Loucy (cell line): ENCODE results near the gene UNC5C.
A peak's percentile ranks its signal among the peaks of the same experiment; 100 is the strongest.

ENCODE experiments used
- H2AFZ ChIP-seq: fragments of 200-600 bp; sonication (generic); 2 replicates; pipeline ENCODE4 v1.6.0; 2016; ENCODE audit warnings: antibody characterized with exemption, mild to moderate bottlenecking, low read length, moderate library complexity
- H3F3A ChIP-seq: fragments of 200-600 bp; 2 replicates; pipeline ENCODE4 v1.6.0; 2016; ENCODE audit warnings: antibody characterized with exemption, low read depth, mild to moderate bottlenecking
- H3K27me3 ChIP-seq: fragments of 200-600 bp; sonication (generic); 2 replicates; pipeline ENCODE4 v1.6.1; 2014; ENCODE audit warnings: low read length, mild to moderate bottlenecking; ENCODE audit not compliant: insufficient read depth, poor library complexity, severe bottlenecking
- H3K36me3 ChIP-seq: fragments of 200-600 bp; sonication (generic); 2 replicates; pipeline ENCODE4 v1.6.1; 2016; ENCODE audit warnings: low read length; ENCODE audit not compliant: insufficient read depth
- H3K4me1 ChIP-seq: fragments of 200-600 bp; sonication (generic); 2 replicates; pipeline ENCODE4 v1.5.1; 2014; ENCODE audit warnings: low read length, mild to moderate bottlenecking; ENCODE audit not compliant: insufficient read depth, poor library complexity, severe bottlenecking
- H3K4me2 ChIP-seq: fragments of 200-600 bp; sonication (generic); 2 replicates; pipeline ENCODE4 v1.6.0; 2014; ENCODE audit warnings: antibody characterized with exemption, low read length, low read depth, mild to moderate bottlenecking; ENCODE audit not compliant: poor library complexity, severe bottlenecking
- H3K4me3 ChIP-seq: fragments of 200-600 bp; sonication (generic); 2 replicates; pipeline ENCODE4 v1.5.1; 2014; ENCODE audit warnings: low read length, mild to moderate bottlenecking, mixed read lengths; ENCODE audit not compliant: poor library complexity, severe bottlenecking
- H3K79me2 ChIP-seq: fragments of 200-600 bp; sonication (generic); 2 replicates; pipeline ENCODE4 v1.6.1; 2014; ENCODE audit warnings: low read length; ENCODE audit not compliant: insufficient read depth
- H3K9ac ChIP-seq: fragments of 200-600 bp; sonication (generic); 2 replicates; pipeline ENCODE4 v1.6.0; 2014; ENCODE audit warnings: mild to moderate bottlenecking, low read depth, low read length, moderate library complexity; ENCODE audit not compliant: poor library complexity, severe bottlenecking
- H3K9me2 ChIP-seq: fragments of 200-600 bp; sonication (generic); replicated peaks from 2 replicates; pipeline ENCODE4 v1.6.1; 2016; ENCODE audit warnings: low read depth, low read length, mixed read lengths
- H3K9me3 ChIP-seq: fragments of 200-600 bp; sonication (generic); 2 replicates; pipeline ENCODE4 v1.6.1; 2014; ENCODE audit warnings: mild to moderate bottlenecking, antibody characterized with exemption, low read length, low read depth; ENCODE audit not compliant: insufficient read depth
- H4K20me1 ChIP-seq: fragments of 200-600 bp; sonication (generic); 2 replicates; pipeline ENCODE4 v1.6.0; 2014; ENCODE audit warnings: antibody characterized with exemption, low read length, mild to moderate bottlenecking; ENCODE audit not compliant: insufficient read depth, poor library complexity, severe bottlenecking
- CTCF ChIP-seq: fragments of 200-600 bp; sonication (generic); conservative IDR thresholded peaks from 2 replicates; pipeline ENCODE4 v1.5.1; 2014; ENCODE audit warnings: mild to moderate bottlenecking, antibody characterized with exemption, low read length
- EZH2phosphoT487 ChIP-seq: fragments of 200-600 bp; IDR thresholded peaks from 2 replicates; pipeline ENCODE4 v1.6.1; 2018; ENCODE audit warnings: antibody characterized with exemption, mild to moderate bottlenecking, moderate library complexity, borderline replicate concordance

Gene UNC5C

DNA sequence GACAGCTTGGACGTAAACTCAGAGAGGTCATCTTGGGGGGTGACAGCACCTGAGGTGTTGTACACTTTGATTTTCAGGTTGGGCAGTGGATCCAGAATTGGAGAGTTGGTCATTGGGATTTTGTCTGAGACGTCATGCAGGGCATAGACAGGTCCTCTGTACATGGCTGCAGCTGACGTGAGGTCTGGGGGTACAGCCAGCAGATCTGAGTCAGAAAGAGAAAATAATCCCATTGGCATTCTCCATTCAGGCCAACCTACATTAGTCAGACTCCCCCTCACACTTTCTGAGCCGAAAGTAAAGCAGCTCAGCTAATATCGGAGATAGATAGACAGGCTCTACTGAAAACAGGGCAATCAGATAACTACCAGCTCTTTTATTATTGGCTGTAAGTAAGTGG is 329.7 kb downstream of the UNC5C start:
- Histone ChIP-seq H3K4me3 (no peak overlapping the region), H3K36me3 (no peaks in the 10 kb centered on the region), H3K4me1 (peaks cover 11% of the 10 kb centered on the region), H4K20me1 (no peaks in the 10 kb centered on the region), H3K27me3 (no peaks in the 10 kb centered on the region), H3K9me3 (no peaks in the 10 kb centered on the region), H2AFZ (no peak overlapping the region), H3K9me2 (no peaks in the 10 kb centered on the region), H3F3A (no peaks in the 10 kb centered on the region), H3K4me2 (no peak overlapping the region), H3K79me2 (no peaks in the 10 kb centered on the region), H3K9ac (no peak overlapping the region)
- TF ChIP-seq EZH2phosphoT487 (no peak), CTCF (no peak)

GRCh38 chr4:95217197-95217596 is 331.6 kb downstream of the UNC5C start:
- Histone ChIP-seq H3K4me2 (peak overlapping the region; percentile 32), H3K79me2 (no peaks in the 10 kb centered on the region), H3K4me1 (peaks cover 11% of the 10 kb centered on the region), H4K20me1 (no peaks in the 10 kb centered on the region), H3K27me3 (no peaks in the 10 kb centered on the region), H3K9me2 (no peaks in the 10 kb centered on the region), H3F3A (no peaks in the 10 kb centered on the region), H3K36me3 (no peaks in the 10 kb centered on the region), H3K4me3 (peak overlapping the region; percentile 10), H2AFZ (peak overlapping the region; percentile 70), H3K9me3 (no peaks in the 10 kb centered on the region), H3K9ac (no peak overlapping the region)
- no peak for TF ChIP-seq EZH2phosphoT487
- TF ChIP-seq CTCF = no peak

GRCh38 chr4:95216636-95217035 is 332.1 kb downstream of the UNC5C start:
- Histone ChIP-seq H3K4me1 (peaks cover 11% of the 10 kb centered on the region), H3K79me2 (no peaks in the 10 kb centered on the region), H3K4me2 (peak overlapping the region; percentile 32), H3K9me3 (no peaks in the 10 kb centered on the region), H3K4me3 (no peak overlapping the region), H3K27me3 (no peaks in the 10 kb centered on the region), H2AFZ (peak overlapping the region; percentile 70), H3F3A (no peaks in the 10 kb centered on the region), H3K36me3 (no peaks in the 10 kb centered on the region), H3K9ac (no peak overlapping the region), H4K20me1 (no peaks in the 10 kb centered on the region), H3K9me2 (no peaks in the 10 kb centered on the region)
- TF ChIP-seq EZH2phosphoT487 = no peak
- TF ChIP-seq CTCF = no peak
